ENCODE results near the gene LDLRAD4. TPM values are rescaled to one million over a fixed set of nuclear protein-coding genes. Genes with fewer than 3 reads are reported as not detected.

LDLRAD4 gene
- total and polyA plus RNA-seq, 9 of the 15 experiments (the other 6 are each of a cell fraction or from before 2014, with no cell fraction given), result 0.01 TPM; not detected in 8

GRCh38 chr18:13453714-13454113 is 235.2 kb downstream of the LDLRAD4 start:
- H3K27me3 ChIP-seq (ENCODE audit: control insufficient read depth in 2 of 2, insufficient read depth in 2 of 2, low read length in 2 of 2), result peaks cover 3 to 69% of the 10 kb centered on the region in 2 experiments; a peak in 3 of 5 replicates
- ChIA-PET CTCF (ENCODE audit: low intra/inter-chr PET ratio) (no interaction called here), POLR2A (interaction anchor here (0.6 kb wide), 1 partner anchor 218 kb away, joined by 4 read pairs; no protein-coding TSS in a partner anchor)
- no TSS peak for BruUV-seq (replicated peaks)
- no peaks in the 10 kb centered on the region for H4K20me1 ChIP-seq (replicated peaks; ENCODE audit: control insufficient read depth, insufficient read depth, low read length)
- H3K4me2 ChIP-seq (ENCODE audit: insufficient read depth, low read length), result no peak overlapping the region
- H3K36me3 ChIP-seq (ENCODE audit: control insufficient read depth, insufficient read depth, low read length), result no peaks in the 10 kb centered on the region
- TF ChIP-seq ZFX (CRISPR knock-in tag; IDR thresholded peaks at IDR 0.05) (no peak), MTA3 (IDR thresholded peaks at IDR 0.05; ENCODE audit: borderline replicate concordance) (no peak), ESRRA (IDR thresholded peaks at IDR 0.05; ENCODE audit: borderline replicate concordance, low read depth) (no peak), CREB3 (tag; conservative IDR thresholded peaks at IDR 0.05; ENCODE audit: low read depth) (no peak), THRA (IDR thresholded peaks at IDR 0.05) (no peak), TAL1 (IDR thresholded peaks at IDR 0.05) (no peak), HOXB6 (CRISPR knock-in tag; IDR thresholded peaks at IDR 0.05; ENCODE audit: borderline replicate concordance) (no peak), CBX2 (IDR thresholded peaks at IDR 0.05; ENCODE audit: insufficient read depth, low read length, poor library complexity, severe bottlenecking) (no peak), IRF1 (CRISPR knock-in tag; IDR thresholded peaks at IDR 0.05; ENCODE audit: borderline replicate concordance) (no peak), HMGXB4 (CRISPR knock-in tag; IDR thresholded peaks at IDR 0.05) (no peak)
- H3K79me2 ChIP-seq (ENCODE audit: control insufficient read depth, insufficient read depth, low read length), result no peaks in the 10 kb centered on the region
- no peaks in the 10 kb centered on the region for H3K9me3 ChIP-seq (replicated peaks; ENCODE audit: control insufficient read depth, insufficient read depth, low read depth, low read length)
- whole genome bisulfite sequencing (ENCODE audit: insufficient coverage, low coverage, missing lambda C conversion rate), result 6% methylated on average over 18 of the region's 18 CpGs
- no peak for FAIRE-seq
- no peak overlapping the region for H3K27ac ChIP-seq (ENCODE audit: extremely low read depth, low read depth, low read length)
- no peak for ATAC-seq
- intact Hi-C loops (cut with micrococcal nuclease) (no loop called here), in situ Hi-C loops (cut with MboI) (no loop called here)
- H3K4me1 ChIP-seq (replicated peaks in 1 of 2; ENCODE audit: control insufficient read depth in 2 of 2, insufficient read depth in 2 of 2, low read length in 2 of 2), result no peaks in the 10 kb centered on the region
- no peak overlapping the region for H2AFZ ChIP-seq (ENCODE audit: low read depth, low read length)
- no peak overlapping the region for H3K9ac ChIP-seq (ENCODE audit: insufficient read depth in 1 of 2, low read depth in 2 of 2, low read length in 2 of 2)
- no peak for DNase-seq (ENCODE audit: extremely low read depth in 1 of 4, low spot score in 3 of 4)
- no peak overlapping the region for H3K4me3 ChIP-seq
- H3K9me1 ChIP-seq (ENCODE audit: control insufficient read depth, insufficient read depth, low read length), result no peaks in the 10 kb centered on the region

Data from K562 (cell line).